Endothelial cell of umbilical vein (primary cell): Measurements from ENCODE around the gene CHRM4. TPM values are rescaled to one million over a fixed set of nuclear protein-coding genes. Genes with fewer than 3 reads are reported as not detected.
A peak's percentile ranks its signal among the peaks of the same experiment; 100 is the strongest.

Source experiments
- BruUV-seq: library from RNA; stranded (reverse); fragments of 400-500 nt; replicated peaks from 2 replicates; lab custom pipeline; 2021; lab: Mats Ljungman, UMichigan
- CTCF ChIA-PET: fragments of 300-600, 350-600 bp; sonication (Branson Sonifier 250); formaldehyde crosslinking; loops from one replicate; lab custom pipeline; 2021; ENCODE audit warnings: antibody characterized with exemption, inconsistent platforms; lab: Charles Lee
- POLR2A ChIA-PET: fragments of 300-600, 350-600 bp; sonication (Branson Sonifier 250); formaldehyde crosslinking; loops from one replicate; lab custom pipeline; 2021; ENCODE audit warnings: antibody characterized with exemption, inconsistent platforms; lab: Charles Lee
- DNase-seq: peaks from one replicate; pipeline ENCODE4 v3.0.0-alpha.2; 2011; ENCODE audit warnings: low read depth, low spot score
- FAIRE-seq: peaks from 2 replicates; lab custom pipeline; 2011; peaks lifted over from hg19 to GRCh38; lab: Jason Lieb, UNC
- H2AFZ ChIP-seq: 2 replicates; pipeline ENCODE4 v1.6.0; 2012; ENCODE audit warnings: low read depth, low read length, control low read depth, inconsistent platforms
- H3K27ac ChIP-seq: 2 replicates; pipeline ENCODE4 v1.5.1; 2011; ENCODE audit warnings: low read depth, mild to moderate bottlenecking, control low read depth, low read length, moderate library complexity; ENCODE audit not compliant: insufficient read depth
- H3K27me3 ChIP-seq, 2 experiments: 2 replicates each; pipeline versions ENCODE4 v1.6.0 to v1.6.1; 2011; ENCODE audit warnings: low read length in 2 of 2, mixed read lengths in 1 of 2; ENCODE audit not compliant: control insufficient read depth in 2 of 2, insufficient read depth in 2 of 2
- H3K36me3 ChIP-seq, 2 experiments: 2 replicates in 1 of 2; 3 replicates in 1 of 2; pipeline ENCODE4 v1.5.1; 2011; ENCODE audit warnings: low read length in 2 of 2, mild to moderate bottlenecking in 1 of 2, moderate library complexity in 1 of 2; ENCODE audit not compliant: control insufficient read depth in 2 of 2, insufficient read depth in 2 of 2; ENCODE audit errors: extremely low read depth in 1 of 2
- H3K4me1 ChIP-seq: 3 replicates; pipeline ENCODE4 v1.5.1; 2011; ENCODE audit warnings: mild to moderate bottlenecking, low read length; ENCODE audit not compliant: control insufficient read depth, insufficient read depth; ENCODE audit errors: extremely low read depth
- H3K4me2 ChIP-seq: 2 replicates; pipeline ENCODE4 v1.6.1; 2011; ENCODE audit warnings: low read length, control low read depth, mixed read lengths; ENCODE audit not compliant: insufficient read depth
- H3K4me3 ChIP-seq, 3 experiments: fragments of 200-600 bp in 1 of 3; sonication (generic), shearing (Covaris generic) in 1 of 3; replicated peaks in 1 of 3; 2 replicates each; pipeline ENCODE4 v1.5.1; 2011 to 2016; ENCODE audit warnings: control low read depth in 3 of 3, low read length in 3 of 3, mild to moderate bottlenecking in 2 of 3, inconsistent platforms in 1 of 3, low read depth in 1 of 3, moderate library complexity in 1 of 3; ENCODE audit not compliant: insufficient read depth in 1 of 3
- H3K79me2 ChIP-seq: 2 replicates; pipeline ENCODE4 v1.6.0; 2012; ENCODE audit warnings: low read length, inconsistent platforms; ENCODE audit not compliant: control insufficient read depth, insufficient read depth
- H3K9ac ChIP-seq: replicated peaks from 2 replicates; pipeline ENCODE3; 2011; ENCODE audit warnings: low read length, control low read depth; ENCODE audit not compliant: insufficient read depth; ENCODE audit errors: extremely low read depth
- H3K9me1 ChIP-seq: replicated peaks from 3 replicates; pipeline ENCODE4 v1.6.0; 2011; ENCODE audit warnings: mild to moderate bottlenecking, low read length; ENCODE audit not compliant: control insufficient read depth, insufficient read depth; ENCODE audit errors: extremely low read depth
- H3K9me3 ChIP-seq: replicated peaks from 2 replicates; pipeline ENCODE4 v1.5.1; 2012; ENCODE audit warnings: low read length, inconsistent platforms; ENCODE audit not compliant: control insufficient read depth, insufficient read depth
- H4K20me1 ChIP-seq: replicated peaks from 2 replicates; pipeline ENCODE3; 2011; ENCODE audit warnings: mild to moderate bottlenecking, low read length; ENCODE audit not compliant: control insufficient read depth, insufficient read depth; ENCODE audit errors: extremely low read depth
- EZH2 ChIP-seq: IDR thresholded peaks from 2 replicates; pipeline ENCODE4 v1.6.1; 2012; ENCODE audit warnings: borderline replicate concordance, low read depth, mild to moderate bottlenecking, moderate library complexity, low read length, inconsistent platforms; ENCODE audit not compliant: severe bottlenecking
- FOS ChIP-seq: IDR thresholded peaks from 2 replicates; pipeline ENCODE4 v1.6.1; 2011; ENCODE audit warnings: mild to moderate bottlenecking, low read length, moderate library complexity, borderline replicate concordance; ENCODE audit not compliant: insufficient read depth
- GATA2 ChIP-seq: IDR thresholded peaks from 2 replicates; pipeline ENCODE4 v1.7.0; 2011; ENCODE audit warnings: low read depth, mild to moderate bottlenecking, moderate library complexity, mixed read lengths, low read length; ENCODE audit not compliant: insufficient read length, insufficient read depth
- JUN ChIP-seq: IDR thresholded peaks from 2 replicates; pipeline ENCODE4 v1.6.1; 2011; ENCODE audit warnings: borderline replicate concordance, low read depth; ENCODE audit not compliant: insufficient read length, insufficient read depth
- MYC ChIP-seq: IDR thresholded peaks from one replicate; pipeline ENCODE4 v1.6.1; 2011; ENCODE audit warnings: mild to moderate bottlenecking, low read depth, low read length
- POLR2A ChIP-seq: IDR thresholded peaks from 2 replicates; pipeline ENCODE4 v1.6.1; 2012; ENCODE audit warnings: low read depth, mild to moderate bottlenecking, control low read depth, low read length
- POLR2AphosphoS5 ChIP-seq: IDR thresholded peaks from 2 replicates; pipeline ENCODE4 v1.6.1; 2012; ENCODE audit warnings: low read depth, mild to moderate bottlenecking, control low read depth, low read length, moderate library complexity; ENCODE audit not compliant: insufficient read depth
- dilution Hi-C: fragments of 300-500 bp; cut with MboI; formaldehyde crosslinking; loops from one replicate; pipeline ENCODE4 v1.15.0; 2019; ENCODE audit warnings: low sequenced_read_pairs; ENCODE audit not compliant: extremely low pct_ligation_motif_present
- intact Hi-C: fragments of 100-400 bp; cut with micrococcal nuclease; formaldehyde crosslinking; loops from one replicate; pipeline ENCODE4 v1.10.0; 2022
- polyA plus RNA-seq, 4 experiments: library from polyadenylated mRNA; depleted of rRNA in 3 of 4; stranded (reverse) in 3 of 4; unstranded in 1 of 4; fragments of >200 nt; gene quantifications; 2 replicates each; pipeline versions ENCODE4 v1.2.1 to v1.2.3, GENCODE V29; 2011 to 2012; ENCODE audit warnings: missing spikeins in 1 of 4
- total RNA-seq: library from RNA; stranded (reverse); gene quantifications from 2 replicates; pipeline ENCODE4 v1.2.3, GENCODE V29; 2021
- TF ChIP-seq, protein P1 (sequence below), 2 donors: IDR thresholded peaks; 1 replicate in 1 of 2; 2 replicates in 1 of 2; pipeline ENCODE4 v1.5.1; 2011; ENCODE audit warnings: low read length in 2 of 2, mild to moderate bottlenecking in 2 of 2, moderate library complexity in 2 of 2, control low read depth in 1 of 2, inconsistent platforms in 1 of 2, low read depth in 1 of 2; ENCODE audit not compliant: insufficient read depth in 1 of 2; ENCODE audit errors: extremely low read depth in 1 of 2
- TF ChIP-seq, protein P2 (sequence below): IDR thresholded peaks from 2 replicates; pipeline ENCODE4 v1.6.1; 2011; ENCODE audit not compliant: insufficient read depth, insufficient read length

CHRM4 gene
- total and polyA plus RNA-seq, 2 donors (not counting 3 experiments of a cell fraction or from before 2014, with no cell fraction given), result 0.04 to 0.22 TPM

DNA sequence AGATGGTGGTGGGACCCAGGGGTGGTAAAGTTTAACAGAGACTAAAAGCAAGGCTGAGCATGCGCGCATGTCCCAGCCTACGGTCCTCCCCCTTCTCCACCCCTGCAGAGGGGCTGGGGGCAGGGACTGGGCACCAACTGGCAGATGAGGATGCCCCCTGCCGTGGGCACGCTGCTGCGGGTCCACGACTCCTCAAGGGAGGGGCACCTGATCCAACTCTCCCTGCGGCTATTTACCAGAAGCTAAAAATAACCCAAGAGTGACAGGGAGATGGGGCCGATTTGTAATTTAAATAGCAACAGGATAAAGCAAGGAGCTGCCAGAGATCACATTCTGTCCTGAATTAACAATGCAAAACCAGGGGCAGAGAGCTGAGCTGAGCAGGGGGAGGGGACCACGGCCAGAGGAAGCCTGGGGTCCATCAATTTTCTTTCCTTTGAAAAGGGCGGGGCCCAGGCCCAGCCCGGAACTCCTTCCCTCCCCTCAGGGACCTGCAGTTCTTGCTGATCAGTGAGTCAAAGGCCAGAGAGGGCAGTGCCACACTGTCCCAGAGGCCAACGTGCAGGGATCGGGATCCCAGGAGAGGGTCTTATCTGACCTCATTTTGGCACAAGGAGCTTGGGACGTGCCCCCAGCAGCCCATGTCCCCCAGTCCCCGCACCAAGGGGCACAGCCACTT is 52.4 kb downstream of the CHRM4 start:
- POLR2A ChIA-PET, result no interaction called here
- no peaks in the 10 kb centered on the region for H3K36me3 ChIP-seq
- no peak overlapping the region for H3K9ac ChIP-seq
- no peak overlapping the region for H3K27ac ChIP-seq
- H2AFZ ChIP-seq, result peak overlapping the region; percentile 62
- H3K27me3 ChIP-seq, result peaks cover 3 to 7% of the 10 kb centered on the region in 2 experiments
- no peaks in the 10 kb centered on the region for H3K9me3 ChIP-seq
- H3K4me2 ChIP-seq, result no peak overlapping the region
- H4K20me1 ChIP-seq, result no peaks in the 10 kb centered on the region
- DNase-seq (no peak), FAIRE-seq (no peak)
- no peaks in the 10 kb centered on the region for H3K9me1 ChIP-seq
- no peak overlapping the region for H3K4me3 ChIP-seq
- CTCF ChIA-PET, result interaction anchor here (1.0 to 2.8 kb wide), 5 partner anchors 9 to 100 kb away, joined by 4 to 11 read pairs (median 5); partner anchors contain the start of gene DGKZ
- BruUV-seq, result no TSS peak
- H3K79me2 ChIP-seq, result no peaks in the 10 kb centered on the region
- peaks cover 15% of the 10 kb centered on the region for H3K4me1 ChIP-seq
- intact Hi-C loops, result no loop called here
- dilution Hi-C loops, result no loop called here
- TF ChIP-seq MYC (no peak), EZH2 (no peak), POLR2A (no peak), FOS (no peak), POLR2AphosphoS5 (no peak), GATA2 (no peak), JUN (no peak)
- TF ChIP-seq, protein P1, sequence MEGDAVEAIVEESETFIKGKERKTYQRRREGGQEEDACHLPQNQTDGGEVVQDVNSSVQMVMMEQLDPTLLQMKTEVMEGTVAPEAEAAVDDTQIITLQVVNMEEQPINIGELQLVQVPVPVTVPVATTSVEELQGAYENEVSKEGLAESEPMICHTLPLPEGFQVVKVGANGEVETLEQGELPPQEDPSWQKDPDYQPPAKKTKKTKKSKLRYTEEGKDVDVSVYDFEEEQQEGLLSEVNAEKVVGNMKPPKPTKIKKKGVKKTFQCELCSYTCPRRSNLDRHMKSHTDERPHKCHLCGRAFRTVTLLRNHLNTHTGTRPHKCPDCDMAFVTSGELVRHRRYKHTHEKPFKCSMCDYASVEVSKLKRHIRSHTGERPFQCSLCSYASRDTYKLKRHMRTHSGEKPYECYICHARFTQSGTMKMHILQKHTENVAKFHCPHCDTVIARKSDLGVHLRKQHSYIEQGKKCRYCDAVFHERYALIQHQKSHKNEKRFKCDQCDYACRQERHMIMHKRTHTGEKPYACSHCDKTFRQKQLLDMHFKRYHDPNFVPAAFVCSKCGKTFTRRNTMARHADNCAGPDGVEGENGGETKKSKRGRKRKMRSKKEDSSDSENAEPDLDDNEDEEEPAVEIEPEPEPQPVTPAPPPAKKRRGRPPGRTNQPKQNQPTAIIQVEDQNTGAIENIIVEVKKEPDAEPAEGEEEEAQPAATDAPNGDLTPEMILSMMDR (IDR thresholded peaks at IDR 0.05; ENCODE audit: extremely low read depth in 1 of 2, insufficient read depth in 1 of 2, low read depth in 1 of 2, low read length in 2 of 2), result no peak
- TF ChIP-seq, protein P2, sequence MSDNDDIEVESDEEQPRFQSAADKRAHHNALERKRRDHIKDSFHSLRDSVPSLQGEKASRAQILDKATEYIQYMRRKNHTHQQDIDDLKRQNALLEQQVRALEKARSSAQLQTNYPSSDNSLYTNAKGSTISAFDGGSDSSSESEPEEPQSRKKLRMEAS, result no peak
